IMR-90 (cell line): ENCODE data around the gene VCP. TPM values are rescaled to one million over a fixed set of nuclear protein-coding genes. Genes with fewer than 3 reads are reported as not detected.

Experiments used
- ATAC-seq: fragments of 200-7000 bp; cut with Tn5 transposase; 2 replicates; pipeline ENCODE4 v1.9.1; 2020; ENCODE audit warnings: low read depth, mild to moderate bottlenecking, moderate library complexity
- BruUV-seq: library from RNA; stranded (reverse); fragments of 400-500 nt; replicated peaks from 2 replicates; lab custom pipeline; 2021; lab: Mats Ljungman, UMichigan
- CTCF ChIA-PET: fragments of 300-600 bp; formaldehyde crosslinking; extraction: SDS; loops from one replicate; lab custom pipeline; 2021; ENCODE audit warnings: antibody characterized with exemption; lab: Yijun Ruan, JAX
- POLR2A ChIA-PET: fragments of 300-600 bp; sonication (Branson Sonifier 250); formaldehyde crosslinking; loops from one replicate; lab custom pipeline; 2022; ENCODE audit warnings: antibody characterized with exemption; ENCODE audit not compliant: unreplicated experiment; lab: Charles Lee
- DNase-seq: peaks from one replicate; pipeline ENCODE4 v3.0.0; 2013
- H2AFZ ChIP-seq: replicated peaks from 2 replicates; pipeline ENCODE3; 2013; ENCODE audit warnings: low read length, mild to moderate bottlenecking; ENCODE audit not compliant: poor library complexity
- H2AK5ac ChIP-seq: 2 replicates; pipeline ENCODE4 v1.6.1; 2013; ENCODE audit warnings: low read depth, low read length, inconsistent platforms
- H2AK9ac ChIP-seq: replicated peaks from 2 replicates; pipeline ENCODE3; 2013; ENCODE audit warnings: mild to moderate bottlenecking, low read depth, low read length, moderate library complexity; ENCODE audit not compliant: poor library complexity
- H2BK120ac ChIP-seq: 2 replicates; pipeline ENCODE4 v1.6.1; 2013; ENCODE audit warnings: low read depth, low read length, inconsistent platforms
- H2BK15ac ChIP-seq: 3 replicates; pipeline ENCODE4 v1.6.1; 2013; ENCODE audit warnings: low read depth, low read length, inconsistent platforms
- H2BK20ac ChIP-seq: 2 replicates; pipeline ENCODE4 v1.6.1; 2013; ENCODE audit warnings: low read depth, mild to moderate bottlenecking, inconsistent platforms, low read length, moderate library complexity
- H2BK5ac ChIP-seq: 2 replicates; pipeline ENCODE4 v1.6.1; 2013; ENCODE audit warnings: mild to moderate bottlenecking, low read depth, low read length, inconsistent platforms; ENCODE audit not compliant: poor library complexity, severe bottlenecking
- H3K14ac ChIP-seq: replicated peaks from 2 replicates; pipeline ENCODE4 v1.6.1; 2013; ENCODE audit warnings: low read depth, low read length, inconsistent platforms
- H3K18ac ChIP-seq: 2 replicates; pipeline ENCODE4 v1.6.1; 2013; ENCODE audit warnings: low read depth, low read length, control low read depth
- H3K23ac ChIP-seq: 2 replicates; pipeline ENCODE4 v1.6.1; 2013; ENCODE audit warnings: low read depth, low read length, inconsistent platforms
- H3K27ac ChIP-seq: 2 replicates; pipeline ENCODE4 v1.5.1; 2013; ENCODE audit warnings: mild to moderate bottlenecking, control low read depth, low read length; ENCODE audit not compliant: insufficient read depth
- H3K27me3 ChIP-seq: 2 replicates; pipeline ENCODE4 v1.6.1; 2013; ENCODE audit warnings: low read length; ENCODE audit not compliant: control insufficient read depth, insufficient read depth
- H3K36me3 ChIP-seq: 2 replicates; pipeline ENCODE4 v1.6.1; 2013; ENCODE audit warnings: low read length, mixed read lengths; ENCODE audit not compliant: control insufficient read depth, insufficient read depth
- H3K4ac ChIP-seq: 2 replicates; pipeline ENCODE4 v1.6.1; 2013; ENCODE audit warnings: low read depth, low read length, inconsistent platforms
- H3K4me1 ChIP-seq: 2 replicates; pipeline ENCODE4 v1.6.1; 2013; ENCODE audit warnings: low read length, mixed read lengths; ENCODE audit not compliant: control insufficient read depth, insufficient read depth
- H3K4me2 ChIP-seq: 2 replicates; pipeline ENCODE4 v1.6.1; 2013; ENCODE audit warnings: low read depth, mild to moderate bottlenecking, control low read depth, low read length, moderate library complexity
- H3K4me3 ChIP-seq: 2 replicates; pipeline ENCODE4 v1.5.1; 2013; ENCODE audit warnings: low read depth, mild to moderate bottlenecking, control low read depth, low read length, moderate library complexity; ENCODE audit not compliant: insufficient read depth
- H3K56ac ChIP-seq: 2 replicates; pipeline ENCODE4 v1.6.1; 2013; ENCODE audit warnings: low read length, inconsistent platforms; ENCODE audit not compliant: insufficient read depth; ENCODE audit errors: extremely low read depth
- H3K79me1 ChIP-seq, 2 experiments: 2 replicates each; pipeline ENCODE4 v1.6.1; 2013; ENCODE audit warnings: low read length in 2 of 2, inconsistent platforms in 1 of 2, low read depth in 1 of 2
- H3K9ac ChIP-seq: 2 replicates; pipeline ENCODE4 v1.6.1; 2013; ENCODE audit warnings: low read depth, low read length, control low read depth
- H3K9me1 ChIP-seq: 2 replicates; pipeline ENCODE4 v1.6.1; 2013; ENCODE audit warnings: low read length, inconsistent platforms; ENCODE audit not compliant: insufficient read depth
- H3K9me3 ChIP-seq: 2 replicates; pipeline ENCODE4 v1.6.1; 2013; ENCODE audit warnings: low read length; ENCODE audit not compliant: control insufficient read depth, insufficient read depth
- H4K20me1 ChIP-seq: 2 replicates; pipeline ENCODE4 v1.6.1; 2013; ENCODE audit warnings: low read length, inconsistent platforms; ENCODE audit not compliant: insufficient read depth
- H4K5ac ChIP-seq: 2 replicates; pipeline ENCODE4 v1.6.1; 2013; ENCODE audit warnings: mild to moderate bottlenecking, low read depth, low read length, control low read depth
- H4K8ac ChIP-seq, 2 experiments: 2 replicates each; pipeline ENCODE4 v1.6.1; 2013; ENCODE audit warnings: low read depth in 2 of 2, low read length in 2 of 2, control low read depth in 1 of 2, inconsistent platforms in 1 of 2
- H4K91ac ChIP-seq: 2 replicates; pipeline ENCODE4 v1.6.1; 2013; ENCODE audit warnings: low read depth, low read length, inconsistent platforms; ENCODE audit not compliant: insufficient read depth
- BHLHE40 ChIP-seq: fragments of 150-350 bp; IDR thresholded peaks from 2 replicates; pipeline ENCODE4 v1.6.1; 2016; ENCODE audit warnings: mild to moderate bottlenecking, low read depth, low read length
- CEBPB ChIP-seq: IDR thresholded peaks from 2 replicates; pipeline ENCODE4 v1.6.1; 2012; ENCODE audit warnings: low read depth, low read length, improper control_type of control experiment
- CHD1 ChIP-seq: IDR thresholded peaks from 2 replicates; pipeline ENCODE4 v1.6.1; 2012; ENCODE audit warnings: low read depth, low read length, improper control_type of control experiment
- CTCF ChIP-seq: conservative IDR thresholded peaks from 2 replicates; pipeline ENCODE4 v1.5.1; 2012; ENCODE audit warnings: mild to moderate bottlenecking, low read depth, low read length, improper control_type of control experiment
- ELK1 ChIP-seq: fragments of 150-350 bp; IDR thresholded peaks from 2 replicates; pipeline ENCODE4 v1.6.1; 2016; ENCODE audit warnings: low read depth, mild to moderate bottlenecking, low read length, moderate library complexity, borderline replicate concordance
- FOS ChIP-seq: fragments of 150-350 bp; IDR thresholded peaks from 2 replicates; pipeline ENCODE4 v1.6.1; 2016; ENCODE audit warnings: low read depth, low read length
- MAFK ChIP-seq: IDR thresholded peaks from 2 replicates; pipeline ENCODE4 v1.6.1; 2012; ENCODE audit warnings: low read depth, low read length, improper control_type of control experiment
- MAZ ChIP-seq: IDR thresholded peaks from 2 replicates; pipeline ENCODE4 v1.6.1; 2012; ENCODE audit warnings: low read depth, mild to moderate bottlenecking, low read length, improper control_type of control experiment, moderate library complexity, borderline replicate concordance
- MXI1 ChIP-seq: IDR thresholded peaks from 2 replicates; pipeline ENCODE4 v1.6.1; 2012; ENCODE audit warnings: low read depth, mild to moderate bottlenecking, low read length, moderate library complexity, borderline replicate concordance
- NFE2L2 ChIP-seq: fragments of 150-350 bp; IDR thresholded peaks from 2 replicates; pipeline ENCODE4 v1.6.1; 2016; ENCODE audit warnings: low read depth, mild to moderate bottlenecking, low read length
- POLR2A ChIP-seq: IDR thresholded peaks from 2 replicates; pipeline ENCODE4 v1.6.1; 2012; ENCODE audit warnings: mild to moderate bottlenecking, low read depth, low read length
- RAD21 ChIP-seq: IDR thresholded peaks from 2 replicates; pipeline ENCODE4 v1.6.1; 2012; ENCODE audit warnings: low read length, improper control_type of control experiment
- RCOR1 ChIP-seq: IDR thresholded peaks from 2 replicates; pipeline ENCODE4 v1.6.1; 2012; ENCODE audit warnings: mild to moderate bottlenecking, low read length, improper control_type of control experiment; ENCODE audit not compliant: insufficient replicate concordance
- SMC3 ChIP-seq: fragments of 150-350 bp; IDR thresholded peaks from 2 replicates; pipeline ENCODE4 v1.6.1; 2016; ENCODE audit warnings: low read depth, mild to moderate bottlenecking, antibody characterized with exemption, low read length, moderate library complexity
- USF2 ChIP-seq: fragments of 150-350 bp; IDR thresholded peaks from 2 replicates; pipeline ENCODE4 v1.6.1; 2017; ENCODE audit warnings: mild to moderate bottlenecking, antibody characterized with exemption, low read length, low read depth
- WGBS, 2 experiments: methylation state at CpG; one replicate each; pipeline versions ENCODE4 v1.1.5 to v1.1.7; 2013; ENCODE audit warnings: missing lambda C conversion rate in 2 of 2; ENCODE audit not compliant: insufficient read length in 1 of 2; ENCODE audit errors: extremely low coverage in 2 of 2; 5-methylcytosine and 5-hydroxymethylcytosine counted together
- dilution Hi-C: fragments of 300-500 bp; cut with HindIII; formaldehyde crosslinking; loops from one replicate; pipeline ENCODE4 v1.14.3; 2018; ENCODE audit warnings: low sequenced_read_pairs; ENCODE audit not compliant: unreplicated experiment
- in situ Hi-C: fragments of 300-500 bp; cut with MboI; formaldehyde crosslinking; loops from 3 replicates; pipeline ENCODE4 v1.14.3; 2019; ENCODE audit warnings: low sequenced_read_pairs, inconsistent platforms, mixed read lengths
- intact Hi-C: fragments of 100-400 bp; cut with micrococcal nuclease; formaldehyde crosslinking; loops from 2 replicates; pipeline ENCODE4 v1.10.0; 2022
- polyA plus RNA-seq, 3 experiments: library from polyadenylated mRNA; depleted of rRNA; stranded (reverse); fragments of >200 nt; gene quantifications; 2 replicates each; pipeline ENCODE4 v1.2.3, GENCODE V29; 2012; ENCODE audit warnings: low replicate concordance in 1 of 3
- total RNA-seq: library from RNA; depleted of rRNA; stranded (reverse); fragments of >200 nt; gene quantifications from 2 replicates; pipeline ENCODE4 v1.2.3, GENCODE V29; 2012

VCP gene
- total and polyA plus RNA-seq, 2 of the 4 experiments (the other 2 are of a cell fraction): 292 to 516 TPM

- H4K8ac ChIP-seq: no peak overlapping the region
- H2BK15ac ChIP-seq: no peak overlapping the region
- no peaks in the 10 kb centered on the region for H3K9me3 ChIP-seq
- no peak overlapping the region for H3K27ac ChIP-seq
- H4K91ac ChIP-seq: no peak overlapping the region
- no peak overlapping the region for H2AK9ac ChIP-seq
- H2AFZ ChIP-seq: no peak overlapping the region
- H3K79me1 ChIP-seq: no peaks in the 10 kb centered on the region
- no peaks in the 10 kb centered on the region for H3K36me3 ChIP-seq
- TF ChIP-seq CHD1 (no peak), RCOR1 (no peak), FOS (no peak), MAFK (no peak), BHLHE40 (no peak), ELK1 (no peak), CEBPB (no peak), MAZ (no peak), USF2 (no peak), CTCF (no peak), RAD21 (no peak), POLR2A (no peak), NFE2L2 (no peak), SMC3 (no peak), MXI1 (no peak)
- H3K4ac ChIP-seq: no peak overlapping the region
- H3K4me2 ChIP-seq: no peak overlapping the region
- in situ Hi-C loops: no loop called here
- H2AK5ac ChIP-seq: no peak overlapping the region
- no peak overlapping the region for H3K23ac ChIP-seq
- no peak for DNase-seq
- no peak overlapping the region for H3K9ac ChIP-seq
- ChIA-PET CTCF (no interaction called here), POLR2A (no interaction called here)
- no peaks in the 10 kb centered on the region for H4K20me1 ChIP-seq
- H3K18ac ChIP-seq: no peak overlapping the region
- H2BK5ac ChIP-seq: no peak overlapping the region
- no peak overlapping the region for H3K56ac ChIP-seq
- ATAC-seq: no peak
- 80% methylated on average over 1 of the region's 4 CpGs; no CpG with 5 or more reads in 1 of the 2 experiments for WGBS, 2 experiments
- intact Hi-C loops: no loop called here
- no peak overlapping the region for H2BK20ac ChIP-seq
- no peak overlapping the region for H2BK120ac ChIP-seq
- H3K27me3 ChIP-seq: no peaks in the 10 kb centered on the region
- no TSS peak for BruUV-seq
- no peak overlapping the region for H3K14ac ChIP-seq
- H3K4me1 ChIP-seq: peaks cover 7% of the 10 kb centered on the region
- H3K4me3 ChIP-seq: no peak overlapping the region
- dilution Hi-C loops: no loop called here
- H3K9me1 ChIP-seq: peaks cover 8% of the 10 kb centered on the region; the same call in 1 of the 2 replicates
- H4K5ac ChIP-seq: no peak overlapping the region
These were observed 43.2 kb downstream of the VCP start for GRCh38 chr9:35029241-35029640.
